ENCODE data around the gene GSAP. TPM values are rescaled to one million over a fixed set of nuclear protein-coding genes. Genes with fewer than 3 reads are reported as not detected.

The GSAP gene, protein sequence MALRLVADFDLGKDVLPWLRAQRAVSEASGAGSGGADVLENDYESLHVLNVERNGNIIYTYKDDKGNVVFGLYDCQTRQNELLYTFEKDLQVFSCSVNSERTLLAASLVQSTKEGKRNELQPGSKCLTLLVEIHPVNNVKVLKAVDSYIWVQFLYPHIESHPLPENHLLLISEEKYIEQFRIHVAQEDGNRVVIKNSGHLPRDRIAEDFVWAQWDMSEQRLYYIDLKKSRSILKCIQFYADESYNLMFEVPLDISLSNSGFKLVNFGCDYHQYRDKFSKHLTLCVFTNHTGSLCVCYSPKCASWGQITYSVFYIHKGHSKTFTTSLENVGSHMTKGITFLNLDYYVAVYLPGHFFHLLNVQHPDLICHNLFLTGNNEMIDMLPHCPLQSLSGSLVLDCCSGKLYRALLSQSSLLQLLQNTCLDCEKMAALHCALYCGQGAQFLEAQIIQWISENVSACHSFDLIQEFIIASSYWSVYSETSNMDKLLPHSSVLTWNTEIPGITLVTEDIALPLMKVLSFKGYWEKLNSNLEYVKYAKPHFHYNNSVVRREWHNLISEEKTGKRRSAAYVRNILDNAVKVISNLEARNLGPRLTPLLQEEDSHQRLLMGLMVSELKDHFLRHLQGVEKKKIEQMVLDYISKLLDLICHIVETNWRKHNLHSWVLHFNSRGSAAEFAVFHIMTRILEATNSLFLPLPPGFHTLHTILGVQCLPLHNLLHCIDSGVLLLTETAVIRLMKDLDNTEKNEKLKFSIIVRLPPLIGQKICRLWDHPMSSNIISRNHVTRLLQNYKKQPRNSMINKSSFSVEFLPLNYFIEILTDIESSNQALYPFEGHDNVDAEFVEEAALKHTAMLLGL
- total RNA-seq = 3.2 and 4.7 TPM in 2 replicates

GRCh38 chr7:77415823-77416620 is at the start of gene GSAP:
GSAP (minus strand) TSS chr7:77416349; CDS start chr7:77416321, 28 bp downstream.

Other genes starting within 250 kb of the GSAP start
- 170 and 189 TPM in 2 replicates for gene FGL2, start 216.5 kb downstream of the GSAP start, total RNA-seq
- gene PTPN12, start 120.9 kb upstream of the GSAP start, total RNA-seq = 14.5 and 25.2 TPM in 2 replicates